GM12891 (cell line): ENCODE results near the gene SCN9A.

Experiments used
- DNase-seq: peaks from one replicate; pipeline ENCODE4 v3.0.0; 2011; ENCODE audit warnings: low spot score; ENCODE audit not compliant: insufficient read length
- FAIRE-seq: peaks from 2 replicates; lab custom pipeline; 2011; peaks lifted over from hg19 to GRCh38; lab: Jason Lieb, UNC
- PAX5 ChIP-seq: IDR thresholded peaks from 2 replicates; pipeline ENCODE4 v1.6.1; 2011; ENCODE audit warnings: low read length, moderate library complexity, mild to moderate bottlenecking; ENCODE audit not compliant: insufficient read depth, severe bottlenecking
- POLR2A ChIP-seq: IDR thresholded peaks from 2 replicates; pipeline ENCODE4 v1.6.1; 2011; ENCODE audit warnings: low read depth, low read length, control low read depth
- POLR2AphosphoS5 ChIP-seq: IDR thresholded peaks from 2 replicates; pipeline ENCODE4 v1.6.1; 2011; ENCODE audit warnings: low read depth, low read length, control low read depth
- POU2F2 ChIP-seq: IDR thresholded peaks from 2 replicates; pipeline ENCODE4 v1.6.1; 2011; ENCODE audit warnings: low read depth, mild to moderate bottlenecking, control low read depth, low read length, moderate library complexity
- SPI1 ChIP-seq: IDR thresholded peaks from 2 replicates; pipeline ENCODE4 v1.6.1; 2011; ENCODE audit warnings: low read depth, low read length, control low read depth
- TAF1 ChIP-seq: IDR thresholded peaks from 2 replicates; pipeline ENCODE4 v1.6.1; 2011; ENCODE audit warnings: low read depth, low read length, control low read depth

The SCN9A gene

GRCh38 chr2:166405569-166405926 lies 29.8 kb upstream of the SCN9A start:
- no peak for DNase-seq
- no peak for TF ChIP-seq PAX5
- no peak for TF ChIP-seq TAF1
- TF ChIP-seq SPI1, result no peak
- TF ChIP-seq POLR2A, result no peak
- no peak for TF ChIP-seq POU2F2
- no peak for TF ChIP-seq POLR2AphosphoS5
- no peak for FAIRE-seq

- no peak for FAIRE-seq
- TF ChIP-seq SPI1 (no peak), TAF1 (no peak), POLR2AphosphoS5 (no peak), POU2F2 (no peak), PAX5 (no peak), POLR2A (no peak)
- no peak for DNase-seq
Observed at GRCh38 chr2:166404831-166405568, 29.3 kb upstream of the SCN9A start.

GRCh38 chr2:166394245-166394644 lies 18.5 kb upstream of the SCN9A start:
- no peak for FAIRE-seq
- TF ChIP-seq TAF1 (no peak), POLR2AphosphoS5 (no peak), SPI1 (no peak)
- no peak for DNase-seq

GRCh38 chr2:166393008-166393407 lies 17.3 kb upstream of the SCN9A start:
- no peak for FAIRE-seq
- TF ChIP-seq PAX5 (no peak), POLR2A (no peak), POLR2AphosphoS5 (no peak), POU2F2 (no peak), SPI1 (no peak), TAF1 (no peak)

GRCh38 chr2:166388481-166389070 lies 12.8 kb upstream of the SCN9A start:
- DNase-seq (no peak), FAIRE-seq (no peak)
- no peak for TF ChIP-seq POLR2AphosphoS5
- TF ChIP-seq TAF1, result no peak
- TF ChIP-seq PAX5, result no peak
- TF ChIP-seq POU2F2, result no peak
- TF ChIP-seq POLR2A, result no peak
- TF ChIP-seq SPI1, result no peak

More at GRCh38 chr2:166393008-166393407, 17.3 kb upstream of the SCN9A start:
- DNase-seq, result no peak

GRCh38 chr2:166385313-166385712 lies 9.6 kb upstream of the SCN9A start:
- TF ChIP-seq SPI1, result no peak
- no peak for TF ChIP-seq POU2F2
- no peak for TF ChIP-seq POLR2AphosphoS5
- TF ChIP-seq TAF1, result no peak
- no peak for TF ChIP-seq POLR2A
- TF ChIP-seq PAX5, result no peak
- no peak for FAIRE-seq
- no peak for DNase-seq

- TF ChIP-seq POU2F2, result no peak
- TF ChIP-seq PAX5, result no peak
- no peak for TF ChIP-seq SPI1
- TF ChIP-seq TAF1, result no peak
- no peak for FAIRE-seq
- no peak for DNase-seq
Observed at GRCh38 chr2:166384774-166385173, 9.0 kb upstream of the SCN9A start.

GRCh38 chr2:166382448-166382847 lies 6.7 kb upstream of the SCN9A start:
- DNase-seq (no peak), FAIRE-seq (no peak)
- no peak for TF ChIP-seq PAX5
- TF ChIP-seq SPI1, result no peak
- no peak for TF ChIP-seq POLR2A
- no peak for TF ChIP-seq POLR2AphosphoS5
- no peak for TF ChIP-seq TAF1
- no peak for TF ChIP-seq POU2F2

GRCh38 chr2:166380615-166381014 lies 4.9 kb upstream of the SCN9A start:
- FAIRE-seq, result no peak
- TF ChIP-seq POU2F2 (no peak), POLR2AphosphoS5 (no peak), TAF1 (no peak), PAX5 (no peak), SPI1 (no peak), POLR2A (no peak)

GRCh38 chr2:166376873-166377272 lies 1.1 kb upstream of the SCN9A start:
- no peak for TF ChIP-seq POU2F2
- TF ChIP-seq TAF1, result no peak
- TF ChIP-seq SPI1, result no peak
- no peak for TF ChIP-seq PAX5
- no peak for TF ChIP-seq POLR2A
- no peak for TF ChIP-seq POLR2AphosphoS5
- DNase-seq (no peak), FAIRE-seq (no peak)

More at GRCh38 chr2:166380615-166381014, 4.9 kb upstream of the SCN9A start:
- DNase-seq, result no peak
